NCI-H1694 (cell line): ENCODE data around the gene AR.

Experiments used
- DNase-seq: peaks from one replicate; lab custom pipeline; 2025; lab: John Stamatoyannopoulos, UW

AR gene, protein sequence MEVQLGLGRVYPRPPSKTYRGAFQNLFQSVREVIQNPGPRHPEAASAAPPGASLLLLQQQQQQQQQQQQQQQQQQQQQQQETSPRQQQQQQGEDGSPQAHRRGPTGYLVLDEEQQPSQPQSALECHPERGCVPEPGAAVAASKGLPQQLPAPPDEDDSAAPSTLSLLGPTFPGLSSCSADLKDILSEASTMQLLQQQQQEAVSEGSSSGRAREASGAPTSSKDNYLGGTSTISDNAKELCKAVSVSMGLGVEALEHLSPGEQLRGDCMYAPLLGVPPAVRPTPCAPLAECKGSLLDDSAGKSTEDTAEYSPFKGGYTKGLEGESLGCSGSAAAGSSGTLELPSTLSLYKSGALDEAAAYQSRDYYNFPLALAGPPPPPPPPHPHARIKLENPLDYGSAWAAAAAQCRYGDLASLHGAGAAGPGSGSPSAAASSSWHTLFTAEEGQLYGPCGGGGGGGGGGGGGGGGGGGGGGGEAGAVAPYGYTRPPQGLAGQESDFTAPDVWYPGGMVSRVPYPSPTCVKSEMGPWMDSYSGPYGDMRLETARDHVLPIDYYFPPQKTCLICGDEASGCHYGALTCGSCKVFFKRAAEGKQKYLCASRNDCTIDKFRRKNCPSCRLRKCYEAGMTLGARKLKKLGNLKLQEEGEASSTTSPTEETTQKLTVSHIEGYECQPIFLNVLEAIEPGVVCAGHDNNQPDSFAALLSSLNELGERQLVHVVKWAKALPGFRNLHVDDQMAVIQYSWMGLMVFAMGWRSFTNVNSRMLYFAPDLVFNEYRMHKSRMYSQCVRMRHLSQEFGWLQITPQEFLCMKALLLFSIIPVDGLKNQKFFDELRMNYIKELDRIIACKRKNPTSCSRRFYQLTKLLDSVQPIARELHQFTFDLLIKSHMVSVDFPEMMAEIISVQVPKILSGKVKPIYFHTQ

GRCh38 chrX:67543818-67544217 lies at the start of gene AR:
Gene AR, plus strand, starts transcription at chrX:67544021. Its CDS starts 1,126 bp downstream, at chrX:67545147.
- no peak for DNase-seq

DNA sequence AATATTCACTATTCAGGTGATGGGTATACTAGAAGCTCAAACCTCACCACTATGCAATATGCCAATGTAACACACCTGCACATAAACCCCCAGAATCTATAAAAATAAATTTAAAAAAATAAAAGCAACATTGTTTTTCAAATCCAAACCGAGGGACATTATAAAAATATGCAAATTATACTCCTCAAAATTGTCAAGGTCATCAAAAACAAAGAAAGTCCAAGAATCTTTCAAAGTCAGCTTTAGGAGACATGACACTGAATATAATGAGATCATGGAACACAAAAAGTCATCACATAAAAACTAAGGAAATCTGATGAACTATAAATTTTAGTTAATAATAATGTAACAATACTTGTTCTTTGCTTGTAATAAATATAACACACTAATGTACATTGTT lies 43.2 kb upstream of the AR start:
- no peak for DNase-seq

DNA sequence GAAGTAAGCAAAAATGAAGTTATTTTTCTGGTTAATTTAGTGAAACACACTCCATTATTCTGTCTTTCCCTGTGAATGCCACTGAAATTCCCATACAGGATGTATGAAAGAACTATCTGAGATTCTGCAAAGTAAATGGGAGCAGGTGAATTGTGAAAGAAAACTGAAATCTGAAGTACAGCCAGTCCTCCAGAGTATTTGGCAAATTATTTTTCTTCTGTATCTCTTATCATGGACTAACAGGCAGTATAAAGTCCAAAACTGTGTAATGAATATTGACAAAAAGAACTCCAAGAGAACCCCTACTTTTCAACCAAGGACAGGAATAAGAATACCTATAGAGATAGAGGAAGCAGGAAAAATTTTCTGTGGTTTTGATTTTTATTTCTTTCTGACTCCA lies 40.8 kb upstream of the AR start:
- DNase-seq, result no peak

GRCh38 chrX:67503453-67503852 lies 40.4 kb upstream of the AR start:
- DNase-seq, result no peak

GRCh38 chrX:67520671-67521070 lies 23.1 kb upstream of the AR start:
- DNase-seq, result no peak

DNA sequence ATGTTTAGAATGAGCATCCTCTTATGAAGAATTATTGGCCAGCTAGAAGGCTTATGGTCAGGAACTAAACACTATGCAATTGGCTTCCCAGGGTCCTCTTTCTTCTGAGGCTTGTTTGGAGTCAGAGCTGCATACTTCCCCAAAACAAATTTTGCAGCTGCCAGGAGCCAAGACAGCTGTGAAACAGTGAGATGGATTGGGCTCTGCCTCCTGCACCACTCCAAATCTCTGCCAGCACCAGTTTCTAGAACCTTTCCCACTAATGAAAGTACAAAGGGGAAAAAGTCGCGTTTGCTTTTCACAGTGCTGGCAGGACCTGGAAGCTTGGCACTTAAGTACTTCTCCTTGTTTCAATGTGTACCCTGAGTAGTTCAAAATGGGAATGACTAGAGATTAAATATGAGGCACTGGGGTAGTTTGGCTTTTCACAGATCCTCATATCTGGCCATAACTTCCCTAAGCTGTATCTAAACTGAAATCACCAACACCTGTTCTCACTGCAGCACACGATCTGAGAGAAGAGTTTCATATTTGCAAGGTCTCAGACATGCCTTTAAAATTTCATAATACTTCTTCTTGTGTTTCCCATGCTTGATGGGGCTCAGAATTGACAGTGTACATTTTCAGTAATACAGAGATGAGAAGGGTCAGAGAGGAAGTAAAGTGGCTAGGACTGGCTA lies 20.7 kb upstream of the AR start:
- no peak for DNase-seq

- no peak for DNase-seq
These were observed 19.9 kb upstream of the AR start for GRCh38 chrX:67523932-67524331.

DNA sequence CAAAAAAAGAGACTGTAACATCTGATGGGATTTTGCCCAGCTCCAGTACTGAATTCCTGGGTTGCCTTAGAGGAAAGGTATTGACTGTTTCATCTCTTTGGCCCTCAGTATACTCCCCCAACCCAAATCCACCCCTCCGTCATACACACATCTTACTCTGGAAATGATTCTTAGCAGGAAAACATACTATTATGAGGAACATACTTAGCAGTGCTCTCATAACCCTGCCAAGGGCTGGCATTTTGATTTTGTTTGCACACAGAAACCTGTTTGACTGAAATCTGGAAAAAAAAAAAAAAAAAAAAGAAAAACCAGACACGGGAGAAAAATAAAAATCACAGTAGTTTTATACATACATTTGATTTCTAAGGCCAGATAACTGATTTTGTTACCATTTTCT lies 19.4 kb upstream of the AR start:
- DNase-seq, result no peak

GRCh38 chrX:67524950-67525691 lies 18.7 kb upstream of the AR start:
- DNase-seq, result no peak

DNA sequence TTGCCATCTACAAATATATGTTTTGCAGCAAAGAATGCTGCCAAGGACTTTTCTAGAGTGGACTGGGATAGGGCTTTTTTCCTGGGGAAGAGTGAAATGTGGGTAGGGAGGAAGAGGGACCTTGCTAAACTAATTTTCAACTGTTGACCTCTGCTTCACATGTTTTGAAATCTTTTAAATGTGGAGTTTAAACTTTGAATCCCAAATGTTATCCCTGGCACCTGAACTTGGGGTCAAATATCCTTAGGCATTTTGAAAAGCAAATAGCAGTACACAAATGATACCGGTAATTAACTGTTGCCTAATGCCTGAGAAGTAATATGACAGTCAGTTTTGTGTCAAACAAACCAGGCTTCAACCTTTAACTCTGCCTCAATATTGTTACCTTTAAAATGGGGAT lies 7.3 kb upstream of the AR start:
- no peak for DNase-seq

DNA sequence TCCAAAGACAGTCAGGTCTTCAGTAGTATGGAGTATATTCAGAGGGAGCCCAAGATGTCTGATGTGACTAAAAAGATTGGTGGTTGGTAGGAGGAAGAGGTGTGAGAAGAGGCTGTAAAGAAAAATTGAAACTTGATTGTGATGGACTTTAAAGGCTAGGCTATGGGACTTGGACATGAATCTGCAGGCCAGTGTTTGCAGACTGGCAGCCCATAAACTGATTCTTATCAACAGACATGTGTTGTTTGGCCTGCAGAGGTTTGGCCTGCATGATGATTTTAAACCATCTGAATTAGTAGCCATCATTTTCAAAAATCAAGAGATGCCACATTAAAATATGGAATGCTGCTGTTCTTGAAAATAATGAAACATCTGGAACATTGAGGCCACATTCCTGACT lies 5.4 kb upstream of the AR start:
- no peak for DNase-seq

DNA sequence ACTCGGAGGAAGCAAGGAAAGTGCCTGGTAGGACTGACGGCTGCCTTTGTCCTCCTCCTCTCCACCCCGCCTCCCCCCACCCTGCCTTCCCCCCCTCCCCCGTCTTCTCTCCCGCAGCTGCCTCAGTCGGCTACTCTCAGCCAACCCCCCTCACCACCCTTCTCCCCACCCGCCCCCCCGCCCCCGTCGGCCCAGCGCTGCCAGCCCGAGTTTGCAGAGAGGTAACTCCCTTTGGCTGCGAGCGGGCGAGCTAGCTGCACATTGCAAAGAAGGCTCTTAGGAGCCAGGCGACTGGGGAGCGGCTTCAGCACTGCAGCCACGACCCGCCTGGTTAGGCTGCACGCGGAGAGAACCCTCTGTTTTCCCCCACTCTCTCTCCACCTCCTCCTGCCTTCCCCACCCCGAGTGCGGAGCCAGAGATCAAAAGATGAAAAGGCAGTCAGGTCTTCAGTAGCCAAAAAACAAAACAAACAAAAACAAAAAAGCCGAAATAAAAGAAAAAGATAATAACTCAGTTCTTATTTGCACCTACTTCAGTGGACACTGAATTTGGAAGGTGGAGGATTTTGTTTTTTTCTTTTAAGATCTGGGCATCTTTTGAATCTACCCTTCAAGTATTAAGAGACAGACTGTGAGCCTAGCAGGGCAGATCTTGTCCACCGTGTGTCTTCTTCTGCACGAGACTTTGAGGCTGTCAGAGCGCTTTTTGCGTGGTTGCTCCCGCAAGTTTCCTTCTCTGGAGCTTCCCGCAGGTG lies 637 bp downstream of the AR start:
- DNase-seq, result no peak

DNA sequence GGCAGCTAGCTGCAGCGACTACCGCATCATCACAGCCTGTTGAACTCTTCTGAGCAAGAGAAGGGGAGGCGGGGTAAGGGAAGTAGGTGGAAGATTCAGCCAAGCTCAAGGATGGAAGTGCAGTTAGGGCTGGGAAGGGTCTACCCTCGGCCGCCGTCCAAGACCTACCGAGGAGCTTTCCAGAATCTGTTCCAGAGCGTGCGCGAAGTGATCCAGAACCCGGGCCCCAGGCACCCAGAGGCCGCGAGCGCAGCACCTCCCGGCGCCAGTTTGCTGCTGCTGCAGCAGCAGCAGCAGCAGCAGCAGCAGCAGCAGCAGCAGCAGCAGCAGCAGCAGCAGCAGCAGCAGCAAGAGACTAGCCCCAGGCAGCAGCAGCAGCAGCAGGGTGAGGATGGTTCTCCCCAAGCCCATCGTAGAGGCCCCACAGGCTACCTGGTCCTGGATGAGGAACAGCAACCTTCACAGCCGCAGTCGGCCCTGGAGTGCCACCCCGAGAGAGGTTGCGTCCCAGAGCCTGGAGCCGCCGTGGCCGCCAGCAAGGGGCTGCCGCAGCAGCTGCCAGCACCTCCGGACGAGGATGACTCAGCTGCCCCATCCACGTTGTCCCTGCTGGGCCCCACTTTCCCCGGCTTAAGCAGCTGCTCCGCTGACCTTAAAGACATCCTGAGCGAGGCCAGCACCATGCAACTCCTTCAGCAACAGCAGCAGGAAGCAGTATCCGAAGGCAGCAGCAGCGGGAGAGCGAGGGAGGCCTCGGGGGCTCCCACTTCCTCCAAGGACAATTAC lies 1.4 kb downstream of the AR start:
- DNase-seq, result no peak

DNA sequence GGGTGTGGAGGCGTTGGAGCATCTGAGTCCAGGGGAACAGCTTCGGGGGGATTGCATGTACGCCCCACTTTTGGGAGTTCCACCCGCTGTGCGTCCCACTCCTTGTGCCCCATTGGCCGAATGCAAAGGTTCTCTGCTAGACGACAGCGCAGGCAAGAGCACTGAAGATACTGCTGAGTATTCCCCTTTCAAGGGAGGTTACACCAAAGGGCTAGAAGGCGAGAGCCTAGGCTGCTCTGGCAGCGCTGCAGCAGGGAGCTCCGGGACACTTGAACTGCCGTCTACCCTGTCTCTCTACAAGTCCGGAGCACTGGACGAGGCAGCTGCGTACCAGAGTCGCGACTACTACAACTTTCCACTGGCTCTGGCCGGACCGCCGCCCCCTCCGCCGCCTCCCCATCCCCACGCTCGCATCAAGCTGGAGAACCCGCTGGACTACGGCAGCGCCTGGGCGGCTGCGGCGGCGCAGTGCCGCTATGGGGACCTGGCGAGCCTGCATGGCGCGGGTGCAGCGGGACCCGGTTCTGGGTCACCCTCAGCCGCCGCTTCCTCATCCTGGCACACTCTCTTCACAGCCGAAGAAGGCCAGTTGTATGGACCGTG lies 2.2 kb downstream of the AR start:
- DNase-seq, result no peak

GRCh38 chrX:67546496-67547423 lies 2.9 kb downstream of the AR start:
- no peak for DNase-seq

- DNase-seq, result no peak
These were observed 11.9 kb downstream of the AR start for GRCh38 chrX:67555578-67556203.

- DNase-seq, result no peak
These were observed 14.4 kb downstream of the AR start for GRCh38 chrX:67558267-67558666.
